ENCODE measurements around the gene SGCD.

SGCD gene

DNA sequence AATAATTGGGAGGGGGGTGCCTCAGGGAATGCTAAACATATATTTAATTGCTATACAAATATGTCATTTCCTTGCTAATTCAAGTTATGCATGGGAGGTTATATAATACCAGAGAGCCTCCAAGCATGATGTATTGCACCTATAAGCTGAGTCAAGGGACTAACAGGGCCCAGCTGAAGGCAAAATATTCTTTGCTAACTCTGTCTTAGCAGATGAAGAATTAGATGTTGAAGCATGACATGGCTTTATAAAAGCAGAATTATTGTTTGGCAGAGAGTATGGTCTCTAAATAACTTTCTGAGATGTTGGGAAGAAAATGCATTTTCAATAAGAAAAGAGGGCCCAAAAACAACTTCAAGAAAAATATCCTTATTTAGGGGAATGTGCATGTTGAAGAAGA is 60.4 kb downstream of the SGCD start (continued):
- TF ChIP-seq PRDM1 (tag by site-specific recombination; IDR thresholded peaks at IDR 0.05) (no peak), YY2 (tag by site-specific recombination; IDR thresholded peaks at IDR 0.05) (no peak), ZNF169 (tag by site-specific recombination; IDR thresholded peaks at IDR 0.05) (no peak)
- TF ChIP-seq, protein P1, sequence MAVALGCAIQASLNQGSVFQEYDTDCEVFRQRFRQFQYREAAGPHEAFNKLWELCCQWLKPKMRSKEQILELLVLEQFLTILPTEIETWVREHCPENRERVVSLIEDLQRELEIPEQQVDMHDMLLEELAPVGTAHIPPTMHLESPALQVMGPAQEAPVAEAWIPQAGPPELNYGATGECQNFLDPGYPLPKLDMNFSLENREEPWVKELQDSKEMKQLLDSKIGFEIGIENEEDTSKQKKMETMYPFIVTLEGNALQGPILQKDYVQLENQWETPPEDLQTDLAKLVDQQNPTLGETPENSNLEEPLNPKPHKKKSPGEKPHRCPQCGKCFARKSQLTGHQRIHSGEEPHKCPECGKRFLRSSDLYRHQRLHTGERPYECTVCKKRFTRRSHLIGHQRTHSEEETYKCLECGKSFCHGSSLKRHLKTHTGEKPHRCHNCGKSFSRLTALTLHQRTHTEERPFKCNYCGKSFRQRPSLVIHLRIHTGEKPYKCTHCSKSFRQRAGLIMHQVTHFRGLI (tag by site-specific recombination; IDR thresholded peaks at IDR 0.05), result no peak

GRCh38 chr5:156388233-156388632 is 61.3 kb downstream of the SGCD start:
- POLR2A ChIA-PET, result no interaction called here
- H3K9me3 ChIP-seq (ENCODE audit: control insufficient read depth, insufficient read depth, low read depth, low read length), result no peaks in the 10 kb centered on the region
- no peak overlapping the region for H3K27ac ChIP-seq (ENCODE audit: extremely low read depth, low read depth, low read length)
- H3K36me3 ChIP-seq (ENCODE audit: control insufficient read depth in 2 of 2, insufficient read depth in 1 of 2, low read length in 2 of 2), result no peaks in the 10 kb centered on the region
- H3K4me1 ChIP-seq (ENCODE audit: control insufficient read depth, insufficient read depth, low read length), result no peaks in the 10 kb centered on the region
- CTCF ChIA-PET, result no interaction called here
- TF ChIP-seq ZNF529 (tag by site-specific recombination; IDR thresholded peaks at IDR 0.05; ENCODE audit: insufficient replicate concordance) (no peak), ZNF221 (tag by site-specific recombination; IDR thresholded peaks at IDR 0.05; ENCODE audit: borderline replicate concordance) (no peak), ZSCAN30 (tag by site-specific recombination; IDR thresholded peaks at IDR 0.05) (no peak), ZNF544 (tag by site-specific recombination; IDR thresholded peaks at IDR 0.05) (no peak), KLF8 (tag by site-specific recombination; IDR thresholded peaks at IDR 0.05) (no peak), ZNF704 (tag by site-specific recombination; IDR thresholded peaks at IDR 0.05) (no peak), ZNF707 (tag by site-specific recombination; IDR thresholded peaks at IDR 0.05) (no peak), CTCF (tag by site-specific recombination; IDR thresholded peaks at IDR 0.05) (no peak), KLF10 (tag by site-specific recombination; IDR thresholded peaks at IDR 0.05) (no peak), HOXA7 (CRISPR knock-in tag; IDR thresholded peaks at IDR 0.05; ENCODE audit: borderline replicate concordance) (no peak), HOXD13 (CRISPR knock-in tag; IDR thresholded peaks at IDR 0.05; ENCODE audit: borderline replicate concordance) (no peak), ZNF473 (tag by site-specific recombination; IDR thresholded peaks at IDR 0.05) (no peak)
- TF ChIP-seq, protein P2, sequence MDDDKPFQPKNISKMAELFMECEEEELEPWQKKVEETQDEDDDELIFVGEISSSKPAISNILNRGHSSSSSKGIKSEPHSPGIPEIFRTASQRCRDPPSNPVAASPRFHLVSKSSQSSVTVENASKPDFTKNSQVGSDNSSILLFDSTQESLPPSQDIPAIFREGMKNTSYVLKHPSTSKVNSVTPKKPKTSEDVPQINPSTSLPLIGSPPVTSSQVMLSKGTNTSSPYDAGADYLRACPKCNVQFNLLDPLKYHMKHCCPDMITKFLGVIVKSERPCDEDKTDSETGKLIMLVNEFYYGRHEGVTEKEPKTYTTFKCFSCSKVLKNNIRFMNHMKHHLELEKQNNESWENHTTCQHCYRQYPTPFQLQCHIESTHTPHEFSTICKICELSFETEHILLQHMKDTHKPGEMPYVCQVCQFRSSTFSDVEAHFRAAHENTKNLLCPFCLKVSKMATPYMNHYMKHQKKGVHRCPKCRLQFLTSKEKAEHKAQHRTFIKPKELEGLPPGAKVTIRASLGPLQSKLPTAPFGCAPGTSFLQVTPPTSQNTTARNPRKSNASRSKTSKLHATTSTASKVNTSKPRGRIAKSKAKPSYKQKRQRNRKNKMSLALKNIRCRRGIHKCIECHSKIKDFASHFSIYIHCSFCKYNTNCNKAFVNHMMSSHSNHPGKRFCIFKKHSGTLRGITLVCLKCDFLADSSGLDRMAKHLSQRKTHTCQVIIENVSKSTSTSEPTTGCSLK (tag by site-specific recombination; IDR thresholded peaks at IDR 0.05), result no peak
- TF ChIP-seq, protein P3, sequence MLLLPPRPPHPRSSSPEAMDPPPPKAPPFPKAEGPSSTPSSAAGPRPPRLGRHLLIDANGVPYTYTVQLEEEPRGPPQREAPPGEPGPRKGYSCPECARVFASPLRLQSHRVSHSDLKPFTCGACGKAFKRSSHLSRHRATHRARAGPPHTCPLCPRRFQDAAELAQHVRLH (tag by site-specific recombination; IDR thresholded peaks at IDR 0.05), result no peak
- H3K4me3 ChIP-seq (ENCODE audit: low read depth, low read length), result no peak overlapping the region

DNA sequence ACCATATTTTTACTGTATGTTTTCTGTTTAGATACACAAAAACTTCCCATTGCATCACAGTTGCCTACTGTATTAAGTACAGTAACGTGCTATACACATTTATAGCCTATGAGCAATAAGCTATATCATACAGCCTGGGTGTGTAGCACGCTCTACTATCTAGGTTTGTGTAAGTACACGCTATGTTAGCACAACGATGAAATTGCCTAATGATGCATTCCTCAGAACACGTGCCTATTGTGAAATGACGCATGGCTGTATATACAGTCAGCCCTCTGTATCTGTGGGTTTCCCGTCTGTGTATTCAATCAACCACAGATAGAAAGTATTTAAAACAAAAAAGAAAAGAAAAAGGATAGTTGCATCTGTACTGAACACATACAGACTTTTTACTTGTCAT is 64.2 kb downstream of the SGCD start:
- POLR2A ChIA-PET, result no interaction called here
- H3K27ac ChIP-seq (ENCODE audit: extremely low read depth, low read depth, low read length), result no peak overlapping the region
- no peak overlapping the region for H3K4me3 ChIP-seq (ENCODE audit: low read depth, low read length)
- H3K4me1 ChIP-seq (ENCODE audit: control insufficient read depth, insufficient read depth, low read length), result no peaks in the 10 kb centered on the region
- no peaks in the 10 kb centered on the region for H3K9me3 ChIP-seq (ENCODE audit: control insufficient read depth, insufficient read depth, low read depth, low read length)
- CTCF ChIA-PET, result no interaction called here
- H3K36me3 ChIP-seq (ENCODE audit: control insufficient read depth in 2 of 2, insufficient read depth in 1 of 2, low read length in 2 of 2), result no peaks in the 10 kb centered on the region
- TF ChIP-seq, protein P3 (tag by site-specific recombination; IDR thresholded peaks at IDR 0.05), result no peak
- no peak for TF ChIP-seq ZNF341 (tag by site-specific recombination; IDR thresholded peaks at IDR 0.05; ENCODE audit: low read depth)
- no peak for TF ChIP-seq ZNF645 (tag by site-specific recombination; IDR thresholded peaks at IDR 0.05)
- no peak for TF ChIP-seq ZNF26 (tag by site-specific recombination; IDR thresholded peaks at IDR 0.05)
- no peak for TF ChIP-seq ZNF521 (tag by site-specific recombination; IDR thresholded peaks at IDR 0.05)
- no peak for TF ChIP-seq ZNF843 (tag by site-specific recombination; IDR thresholded peaks at IDR 0.05)
- no peak for TF ChIP-seq ZNF175 (tag by site-specific recombination; IDR thresholded peaks at IDR 0.05)

Measured in HEK293 (cell line).